ENCODE data around the gene FNTB. TPM values are rescaled to one million over a fixed set of nuclear protein-coding genes. Genes with fewer than 3 reads are reported as not detected.

Gene FNTB
- total RNA-seq, 1 experiment from 2014 or later: 20.7 TPM

DNA sequence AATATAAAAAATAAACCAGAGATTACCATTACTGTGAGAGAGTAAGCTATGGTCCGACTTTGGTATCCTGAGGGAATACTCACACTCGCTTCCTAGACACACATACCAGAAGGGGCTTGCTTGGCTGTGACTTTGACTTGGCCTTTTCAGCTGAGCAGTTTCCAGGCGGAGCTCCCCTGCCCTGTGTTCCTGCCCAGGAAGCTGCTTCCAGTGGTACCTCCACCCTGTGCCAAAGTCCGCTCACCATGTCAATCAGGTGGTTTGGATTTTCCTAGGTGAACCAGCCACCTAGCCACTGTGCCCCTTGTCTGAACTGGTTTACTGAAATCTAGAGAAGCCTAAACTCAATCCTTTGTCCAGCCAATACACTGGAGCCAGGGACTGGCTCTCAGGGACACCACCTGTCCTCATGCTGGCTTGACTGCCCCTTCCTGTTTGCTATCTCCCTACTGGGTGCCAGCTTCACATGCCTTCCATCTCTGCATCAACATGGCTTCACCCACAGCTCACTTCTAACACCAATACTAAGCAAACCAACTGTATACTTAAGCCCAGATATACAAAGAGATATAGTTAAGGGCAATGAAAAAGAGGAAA lies 87.0 kb downstream of the FNTB start:
- Histone ChIP-seq H3K14ac (ENCODE audit: insufficient read depth, low read length) (no peak overlapping the region), H2BK15ac (ENCODE audit: low read depth, low read length) (no peak overlapping the region), H2BK120ac (ENCODE audit: low read depth, low read length, poor library complexity, severe bottlenecking) (no peak overlapping the region), H2BK20ac (ENCODE audit: low read depth, low read length, poor library complexity, severe bottlenecking) (no peak overlapping the region), H3K23me2 (ENCODE audit: insufficient read length, low read depth, low read length, poor library complexity, severe bottlenecking) (no peaks in the 10 kb centered on the region), H3K4me2 (ENCODE audit: insufficient read depth, insufficient read length, low read length) (no peak overlapping the region), H2AFZ (ENCODE audit: low read length) (no peak overlapping the region), H3K27me3 (ENCODE audit: insufficient read depth, low read length) (no peaks in the 10 kb centered on the region), H3K56ac (ENCODE audit: insufficient read length, low read depth, low read length) (no peak overlapping the region), H2BK12ac (ENCODE audit: insufficient read length, low read depth, low read length) (no peak overlapping the region), H2AK5ac (ENCODE audit: insufficient read length, low read length) (no peak overlapping the region), H3K4me1 (ENCODE audit: insufficient read depth, low read length) (no peaks in the 10 kb centered on the region), H3K23ac (ENCODE audit: insufficient read length, low read depth, low read length) (no peak overlapping the region), H3K27ac (ENCODE audit: insufficient read length, low read depth, low read length) (no peak overlapping the region), H3T11ph (ENCODE audit: low read length) (no peak overlapping the region), H2BK5ac (ENCODE audit: insufficient read length, low read length) (no peak overlapping the region), H4K91ac (ENCODE audit: insufficient read length, low read depth, low read length) (no peak overlapping the region), H4K5ac (ENCODE audit: insufficient read length, low read depth, low read length) (no peak overlapping the region), H3K79me2 (ENCODE audit: insufficient read depth, low read length) (no peaks in the 10 kb centered on the region; the same call in 1 of the 2 replicates), H3K18ac (ENCODE audit: insufficient read length, low read depth, low read length) (no peak overlapping the region), H4K8ac (replicated peaks; ENCODE audit: insufficient read length, low read depth, low read length) (no peak overlapping the region), H3K9me3 (ENCODE audit: control insufficient read depth, low read depth, low read length) (no peaks in the 10 kb centered on the region), H3K4ac (ENCODE audit: low read depth, low read length) (no peak overlapping the region), H3K9ac (ENCODE audit: extremely low read depth, insufficient read length, low read length) (no peak overlapping the region), H3K79me1 (ENCODE audit: insufficient read depth, low read depth, low read length, poor library complexity, severe bottlenecking) (no peaks in the 10 kb centered on the region), H4K20me1 (ENCODE audit: control insufficient read depth, insufficient read depth, insufficient read length) (no peaks in the 10 kb centered on the region)
- Mint-ChIP-seq H3K27me3 (ENCODE audit: low read depth) (no peaks in the 10 kb centered on the region; the same call in 1 of the 2 replicates), H3K4me3 (no peak overlapping the region), H3K4me1 (peaks cover 5 to 8% of the 10 kb centered on the region in 2 experiments; a peak in 3 of 4 replicates), H3K9me3 (no peaks in the 10 kb centered on the region), H3K36me3 (ENCODE audit: insufficient read depth in 1 of 3, low read depth in 3 of 3) (peaks cover 7 to 31% (median 21%) of the 10 kb centered on the region in 3 experiments; a peak in 6 of 7 replicates), H3K27ac (no peak overlapping the region)
- WGBS (ENCODE audit: extremely low coverage, insufficient read length, low lambda C conversion rate): no CpG with 5 or more reads among the region's 4 CpGs
- DNase-seq: no peak
- TF ChIP-seq, protein P1, sequence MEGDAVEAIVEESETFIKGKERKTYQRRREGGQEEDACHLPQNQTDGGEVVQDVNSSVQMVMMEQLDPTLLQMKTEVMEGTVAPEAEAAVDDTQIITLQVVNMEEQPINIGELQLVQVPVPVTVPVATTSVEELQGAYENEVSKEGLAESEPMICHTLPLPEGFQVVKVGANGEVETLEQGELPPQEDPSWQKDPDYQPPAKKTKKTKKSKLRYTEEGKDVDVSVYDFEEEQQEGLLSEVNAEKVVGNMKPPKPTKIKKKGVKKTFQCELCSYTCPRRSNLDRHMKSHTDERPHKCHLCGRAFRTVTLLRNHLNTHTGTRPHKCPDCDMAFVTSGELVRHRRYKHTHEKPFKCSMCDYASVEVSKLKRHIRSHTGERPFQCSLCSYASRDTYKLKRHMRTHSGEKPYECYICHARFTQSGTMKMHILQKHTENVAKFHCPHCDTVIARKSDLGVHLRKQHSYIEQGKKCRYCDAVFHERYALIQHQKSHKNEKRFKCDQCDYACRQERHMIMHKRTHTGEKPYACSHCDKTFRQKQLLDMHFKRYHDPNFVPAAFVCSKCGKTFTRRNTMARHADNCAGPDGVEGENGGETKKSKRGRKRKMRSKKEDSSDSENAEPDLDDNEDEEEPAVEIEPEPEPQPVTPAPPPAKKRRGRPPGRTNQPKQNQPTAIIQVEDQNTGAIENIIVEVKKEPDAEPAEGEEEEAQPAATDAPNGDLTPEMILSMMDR (conservative IDR thresholded peaks at IDR 0.05): no peak

Data from H9 (cell line).